Muscle of back (tissue), 13 donors: ENCODE data around the gene KRTAP9-2. TPM values are rescaled to one million over a fixed set of nuclear protein-coding genes. Genes with fewer than 3 reads are reported as not detected.
"Not testable (repeated sequence)": the region's sequence is repeated elsewhere in the genome, so short reads cannot be mapped to it uniquely, and the experiment has no call there.

Experiments
- DNase-seq, 3 donors: peaks; one replicate each; pipeline versions ENCODE4 v3.0.0 to v3.0.0-alpha.2; 2013
- long read RNA-seq, 9 donors: transcript quantifications; one replicate each; lab custom pipeline, GENCODE V29; 2026
- polyA plus RNA-seq, 10 donors: library from polyadenylated mRNA; unstranded; fragments of 120-200 nt; gene quantifications; one replicate each; pipeline ENCODE4 v1.2.1, GENCODE V29; 2013; ENCODE audit not compliant: insufficient read length in 10 of 10

Gene KRTAP9-2, protein sequence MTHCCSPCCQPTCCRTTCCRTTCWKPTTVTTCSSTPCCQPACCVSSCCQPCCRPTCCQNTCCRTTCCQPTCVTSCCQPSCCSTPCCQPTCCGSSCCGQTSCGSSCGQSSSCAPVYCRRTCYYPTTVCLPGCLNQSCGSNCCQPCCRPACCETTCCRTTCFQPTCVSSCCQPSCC
- not detected for polyA plus RNA-seq
- long read RNA-seq, donor 1: 0 reads
- long read RNA-seq, donor 2: 0 reads
- long read RNA-seq, donor 3: 0 reads
- long read RNA-seq, donor 4: 0 reads
- long read RNA-seq, donor 5: 0 reads
- long read RNA-seq, donor 6: 0 reads
- long read RNA-seq, donor 7: 0 reads
- long read RNA-seq, donor 8: 0 reads
- long read RNA-seq, donor 9: 0 reads

- not testable (repeated sequence) for DNase-seq
Observed at GRCh38 chr17:41226598-41227095, at the start of gene KRTAP9-2. Gene KRTAP9-2, plus strand, starts transcription at chr17:41226648. Its CDS starts 7 bp downstream, at chr17:41226655.

- no peak for DNase-seq
Observed at GRCh38 chr17:41176744-41177387, 49.6 kb upstream of the KRTAP9-2 start.

DNA sequence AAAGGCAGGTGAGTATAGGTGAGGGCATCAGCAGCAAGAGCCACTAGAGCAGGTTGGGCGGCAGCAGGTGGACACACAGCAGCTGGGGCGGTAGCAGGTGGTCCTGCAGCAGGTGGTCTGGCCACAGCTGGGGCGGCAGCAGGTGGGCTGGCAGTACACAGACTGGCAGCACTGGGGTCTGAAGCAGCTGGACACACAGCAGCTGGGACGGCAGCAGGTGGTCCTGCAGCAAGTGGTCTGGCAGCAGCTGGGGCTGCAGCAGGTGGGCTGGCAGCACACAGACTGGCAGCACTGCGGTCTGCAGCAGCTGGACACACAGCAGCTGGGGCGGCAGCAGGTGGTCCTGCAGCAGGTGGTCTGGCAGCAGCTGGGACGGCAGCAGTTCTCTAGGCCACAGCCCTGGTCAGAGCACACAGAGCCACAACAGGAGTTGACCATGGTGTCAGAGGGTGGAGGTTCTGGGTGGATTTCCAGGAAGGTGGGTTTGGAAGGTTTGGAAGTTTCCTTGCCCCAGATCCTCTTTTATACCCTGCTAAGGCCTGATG is 48.6 kb upstream of the KRTAP9-2 start, which contains the start of gene KRTAP4-2:
TSS of gene KRTAP4-2 (minus strand) at position 495 of the 545 bp plus-strand sequence. CDS start at position 438, 57 bp downstream.
- no peak for DNase-seq

- DNase-seq: peak in 1 of 3 donors; percentile 6
Observed at GRCh38 chr17:41178341-41178740, 48.1 kb upstream of the KRTAP9-2 start.

DNA sequence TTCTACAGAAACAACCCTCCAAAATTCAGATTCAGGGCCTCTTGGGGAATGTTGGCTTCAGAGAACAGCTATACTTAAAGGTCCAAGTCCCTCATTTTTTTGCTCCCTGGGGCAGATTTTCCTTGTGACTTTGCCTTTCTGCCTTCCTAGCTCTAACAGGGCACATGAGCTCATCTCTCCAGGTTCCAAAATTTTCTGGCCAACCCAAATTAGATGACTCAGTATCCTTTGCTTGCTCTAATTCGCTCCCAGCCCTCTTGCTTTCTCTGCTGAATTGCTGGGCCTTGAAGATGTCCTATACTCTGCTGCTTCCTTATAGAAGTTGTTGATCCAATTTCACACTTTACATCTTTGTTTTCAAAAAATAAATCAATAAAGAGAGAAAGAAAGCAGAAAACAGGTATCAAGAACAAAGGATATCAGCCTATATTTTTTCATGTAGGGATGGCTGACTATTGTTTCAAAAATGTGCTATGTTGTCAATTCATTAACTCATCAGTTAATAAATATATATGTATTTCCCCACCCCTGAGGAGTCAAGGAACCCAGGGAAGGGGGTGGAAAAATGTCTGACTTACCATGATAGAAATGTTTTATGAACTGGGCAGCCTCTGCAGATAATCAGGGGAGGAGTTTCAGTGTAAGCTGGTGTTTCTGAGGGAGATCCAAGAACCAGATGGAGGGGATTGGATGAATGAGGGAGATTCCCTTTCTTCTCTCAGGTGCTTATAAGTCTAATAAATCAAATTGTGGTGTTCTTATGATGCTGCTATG is 47.4 kb upstream of the KRTAP9-2 start:
- no peak for DNase-seq

GRCh38 chr17:41184480-41184961 is 41.9 kb upstream of the KRTAP9-2 start, which contains the start of gene KRTAP4-1:
Gene KRTAP4-1, minus strand, starts transcription at chr17:41184911. Its CDS starts 57 bp downstream, at chr17:41184854.
- no peak for DNase-seq

- DNase-seq: no peak
Observed at GRCh38 chr17:41185001-41185400, 41.4 kb upstream of the KRTAP9-2 start.

GRCh38 chr17:41186872-41187271 is 39.6 kb upstream of the KRTAP9-2 start:
- no peak for DNase-seq

DNA sequence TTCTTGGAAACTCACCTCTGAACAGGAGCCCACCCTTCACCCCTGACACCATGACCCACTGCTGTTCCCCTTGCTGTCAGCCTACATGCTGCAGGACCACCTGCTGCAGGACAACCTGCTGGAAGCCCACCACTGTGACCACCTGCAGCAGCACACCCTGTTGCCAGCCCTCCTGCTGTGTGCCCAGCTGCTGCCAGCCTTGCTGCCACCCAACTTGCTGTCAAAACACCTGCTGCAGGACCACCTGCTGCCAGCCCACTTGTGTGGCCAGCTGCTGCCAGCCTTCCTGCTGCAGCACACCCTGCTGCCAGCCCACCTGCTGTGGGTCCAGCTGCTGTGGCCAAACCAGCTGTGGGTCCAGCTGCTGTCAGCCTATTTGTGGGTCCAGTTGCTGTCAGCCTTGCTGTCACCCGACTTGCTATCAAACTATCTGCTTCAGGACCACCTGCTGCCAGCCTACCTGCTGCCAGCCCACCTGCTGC is 36.6 kb upstream of the KRTAP9-2 start, which contains the start of gene KRTAP9-1:
TSS of gene KRTAP9-1 (plus strand) at position 51 of the 482 bp plus-strand sequence. CDS start at position 51, 0 bp downstream.
- not testable (repeated sequence) for DNase-seq

DNA sequence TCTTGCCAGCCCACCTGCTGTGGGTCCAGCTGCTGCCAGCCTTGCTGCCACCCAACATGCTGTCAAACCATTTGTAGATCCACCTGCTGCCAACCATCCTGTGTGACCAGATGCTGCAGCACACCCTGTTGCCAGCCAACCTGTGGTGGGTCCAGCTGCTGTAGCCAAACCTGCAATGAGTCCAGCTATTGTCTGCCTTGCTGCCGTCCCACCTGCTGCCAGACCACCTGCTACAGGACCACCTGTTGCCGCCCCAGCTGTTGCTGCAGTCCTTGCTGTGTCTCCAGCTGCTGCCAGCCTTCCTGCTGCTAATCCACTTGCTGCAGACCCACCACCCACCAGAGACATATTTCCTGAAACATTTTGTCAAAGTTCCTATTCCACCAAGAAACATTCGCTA is 36.1 kb upstream of the KRTAP9-2 start:
- DNase-seq: no peak

DNA sequence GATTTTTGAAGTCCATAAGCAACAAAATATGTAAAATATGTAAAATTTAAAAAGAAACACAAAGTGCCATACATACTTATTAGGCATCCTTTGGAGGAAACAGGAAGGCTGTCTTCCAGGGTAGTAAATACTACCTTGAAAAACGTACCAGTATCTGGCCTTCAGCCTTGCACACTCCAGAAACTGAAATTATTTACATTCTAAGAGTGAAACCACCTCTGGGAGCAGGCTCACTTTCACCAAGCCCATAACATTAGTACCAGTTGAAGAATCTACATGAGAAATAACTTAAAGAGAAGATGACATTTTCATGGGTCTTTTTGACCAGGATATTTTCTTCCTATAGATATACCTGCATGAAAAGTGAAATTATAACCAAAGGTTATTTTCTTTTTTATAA is 30.4 kb upstream of the KRTAP9-2 start:
- DNase-seq: no peak

DNA sequence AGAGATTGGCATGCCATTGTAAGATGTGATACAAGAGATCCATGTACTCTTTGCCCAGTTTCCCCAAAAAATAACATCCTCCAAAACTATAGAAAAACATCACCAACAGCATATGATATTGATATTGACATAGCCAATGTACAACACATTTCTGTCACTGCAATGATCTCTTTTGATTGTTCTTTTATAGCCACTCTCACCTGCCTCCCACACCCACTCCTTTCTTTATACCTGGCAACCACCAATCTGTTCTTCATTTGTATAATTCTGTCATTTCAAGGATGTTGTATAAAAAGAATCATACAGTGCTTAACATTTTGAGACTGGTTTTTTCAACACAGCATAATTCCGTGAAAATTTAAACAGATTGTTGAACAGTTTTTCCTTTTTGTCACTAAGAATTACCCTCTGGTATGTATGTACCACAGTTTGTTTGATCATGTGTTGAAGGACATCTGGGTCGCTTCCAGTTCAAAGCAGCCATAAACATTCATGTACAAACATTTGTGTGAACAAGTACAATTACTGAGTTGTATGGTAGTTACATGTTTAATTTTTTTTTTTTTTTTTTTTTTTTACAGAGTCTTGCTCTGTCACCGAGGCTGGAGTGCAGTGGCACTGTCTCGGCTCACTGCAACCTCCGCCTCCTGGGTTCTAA is 26.9 kb upstream of the KRTAP9-2 start:
- no peak for DNase-seq

GRCh38 chr17:41211845-41212466 is 14.5 kb upstream of the KRTAP9-2 start:
- peak in 2 of 3 donors; percentile 0 to 15 for DNase-seq

DNA sequence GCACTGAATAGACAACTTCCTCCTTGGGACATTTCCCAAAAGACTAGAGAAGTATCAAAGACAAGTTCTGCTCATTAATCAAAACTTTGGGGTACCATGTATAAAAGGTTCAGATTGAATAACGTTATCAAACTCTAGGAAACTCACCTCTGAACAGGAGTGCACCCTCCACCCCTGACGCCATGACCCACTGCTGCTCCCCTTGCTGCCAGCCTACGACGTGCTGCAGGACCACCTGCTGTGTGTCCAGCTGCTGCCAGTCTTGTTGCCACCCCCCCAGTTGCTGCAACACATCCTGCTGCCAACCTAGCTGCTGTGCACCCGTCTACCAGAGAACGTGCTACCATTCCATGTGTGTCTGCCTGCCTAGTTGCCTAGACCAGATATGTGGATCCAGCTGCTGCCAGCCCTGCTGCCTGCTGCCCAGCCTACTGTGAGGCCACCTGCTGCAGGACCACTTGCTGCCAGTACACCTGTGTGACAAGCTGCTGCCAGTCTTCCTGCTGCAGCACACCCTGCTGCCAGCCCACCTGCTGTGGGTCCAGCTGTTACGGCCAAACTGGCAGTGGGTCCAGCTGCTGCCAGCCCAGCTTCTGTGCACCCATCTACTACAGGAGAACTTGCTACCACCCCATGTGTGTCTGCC is 13.8 kb upstream of the KRTAP9-2 start:
- peak in 2 of 3 donors; percentile 0 to 3 for DNase-seq

- no peak for DNase-seq
Observed at GRCh38 chr17:41215681-41216080, 10.8 kb upstream of the KRTAP9-2 start.

GRCh38 chr17:41223821-41224220 is 2.6 kb upstream of the KRTAP9-2 start:
- no peak for DNase-seq

DNA sequence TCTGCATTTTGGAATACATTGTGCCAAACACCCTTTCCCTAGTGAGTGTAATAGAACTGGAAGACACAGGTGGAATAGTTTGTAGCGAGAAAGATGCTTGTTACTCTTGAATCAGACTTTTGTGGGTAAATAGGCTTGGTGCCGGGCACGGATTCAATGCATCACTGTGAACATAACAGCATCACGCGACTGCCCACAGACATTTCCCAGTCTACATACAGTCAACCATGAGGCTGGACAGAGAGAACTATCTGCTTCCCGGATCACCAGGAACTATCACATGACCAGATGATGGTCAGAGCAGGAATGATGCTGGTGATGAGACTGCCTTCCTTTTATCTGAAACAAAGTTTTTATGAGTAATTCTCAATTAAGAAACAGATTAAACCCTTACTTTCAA is 397 bp upstream of the KRTAP9-2 start:
- DNase-seq: no peak

- DNase-seq: no peak
Observed at GRCh38 chr17:41230094-41230493, 3.6 kb downstream of the KRTAP9-2 start.

- no peak for DNase-seq
Observed at GRCh38 chr17:41231731-41232130, 5.3 kb downstream of the KRTAP9-2 start.
